Cardiac fibroblast (primary cell): ENCODE data around the gene NIPAL3.

Experiments used
- DNase-seq, 2 donors: peaks; one replicate each; pipeline versions ENCODE4 v3.0.0 to v3.0.0-alpha.2; 2010; ENCODE audit warnings: low read depth in 2 of 2
- H3K4me3 ChIP-seq, 2 donors: replicated peaks in 1 of 2; 1 replicate in 1 of 2; 2 replicates in 1 of 2; pipeline ENCODE4 v1.5.1; 2011; ENCODE audit warnings: low read depth in 2 of 2, low read length in 2 of 2, mild to moderate bottlenecking in 2 of 2, moderate library complexity in 1 of 2
- CTCF ChIP-seq: IDR thresholded peaks from one replicate; pipeline ENCODE4 v1.5.1; 2011; ENCODE audit warnings: low read depth, mild to moderate bottlenecking, low read length, inconsistent platforms

Gene NIPAL3

GRCh38 chr1:24474193-24474592 lies 58.6 kb downstream of the NIPAL3 start:
- H3K4me3 ChIP-seq, result no peak overlapping the region
- TF ChIP-seq CTCF, result no peak

GRCh38 chr1:24475700-24476099 lies 60.1 kb downstream of the NIPAL3 start:
- TF ChIP-seq CTCF, result no peak
- H3K4me3 ChIP-seq, result no peak overlapping the region
- DNase-seq, result no peak

More at GRCh38 chr1:24474193-24474592, 58.6 kb downstream of the NIPAL3 start:
- DNase-seq, result no peak

- no peak for TF ChIP-seq CTCF
- H3K4me3 ChIP-seq, result no peak overlapping the region
- no peak for DNase-seq
These were observed 61.0 kb downstream of the NIPAL3 start for GRCh38 chr1:24476571-24476970.

GRCh38 chr1:24477309-24477708 lies 61.7 kb downstream of the NIPAL3 start:
- no peak for TF ChIP-seq CTCF
- DNase-seq, result no peak

GRCh38 chr1:24481101-24481500 lies 65.5 kb downstream of the NIPAL3 start:
- DNase-seq, result no peak
- H3K4me3 ChIP-seq, result no peak overlapping the region
- TF ChIP-seq CTCF, result no peak

More at GRCh38 chr1:24477309-24477708, 61.7 kb downstream of the NIPAL3 start:
- H3K4me3 ChIP-seq, result no peak overlapping the region

- H3K4me3 ChIP-seq, result no peak overlapping the region
- no peak for TF ChIP-seq CTCF
- no peak for DNase-seq
These were observed 66.4 kb downstream of the NIPAL3 start for GRCh38 chr1:24481843-24482610.

GRCh38 chr1:24483441-24483840 lies 67.8 kb downstream of the NIPAL3 start:
- H3K4me3 ChIP-seq, result no peak overlapping the region
- no peak for DNase-seq
- no peak for TF ChIP-seq CTCF
